Measurements from ENCODE around the gene KIAA0825. TPM values are rescaled to one million over a fixed set of nuclear protein-coding genes. Genes with fewer than 3 reads are reported as not detected.

The KIAA0825 gene
- total and polyA plus RNA-seq, 2 of the 8 experiments (the other 6 are each of a cell fraction or from before 2014, with no cell fraction given): 0.60 to 1.0 TPM

DNA sequence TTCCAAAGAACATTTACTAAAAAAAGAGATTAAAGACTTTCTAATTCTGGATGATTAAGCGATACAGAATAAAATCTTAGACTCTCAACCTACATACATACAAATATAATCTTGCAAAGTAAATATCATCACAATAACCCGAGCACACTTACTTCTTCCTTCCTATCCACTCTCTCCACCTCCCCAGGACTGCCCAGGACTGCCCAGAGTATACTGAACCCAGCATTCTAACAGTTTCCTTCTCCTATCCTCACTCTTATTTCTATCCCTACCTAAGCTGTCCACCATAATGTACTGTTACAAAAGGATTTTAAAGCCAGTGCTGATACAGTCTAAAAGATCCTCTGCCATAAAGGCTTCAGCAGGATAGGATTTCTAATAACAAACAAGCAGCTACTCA, 463.7 kb downstream of the KIAA0825 start (continued):
- TF ChIP-seq, protein P1, sequence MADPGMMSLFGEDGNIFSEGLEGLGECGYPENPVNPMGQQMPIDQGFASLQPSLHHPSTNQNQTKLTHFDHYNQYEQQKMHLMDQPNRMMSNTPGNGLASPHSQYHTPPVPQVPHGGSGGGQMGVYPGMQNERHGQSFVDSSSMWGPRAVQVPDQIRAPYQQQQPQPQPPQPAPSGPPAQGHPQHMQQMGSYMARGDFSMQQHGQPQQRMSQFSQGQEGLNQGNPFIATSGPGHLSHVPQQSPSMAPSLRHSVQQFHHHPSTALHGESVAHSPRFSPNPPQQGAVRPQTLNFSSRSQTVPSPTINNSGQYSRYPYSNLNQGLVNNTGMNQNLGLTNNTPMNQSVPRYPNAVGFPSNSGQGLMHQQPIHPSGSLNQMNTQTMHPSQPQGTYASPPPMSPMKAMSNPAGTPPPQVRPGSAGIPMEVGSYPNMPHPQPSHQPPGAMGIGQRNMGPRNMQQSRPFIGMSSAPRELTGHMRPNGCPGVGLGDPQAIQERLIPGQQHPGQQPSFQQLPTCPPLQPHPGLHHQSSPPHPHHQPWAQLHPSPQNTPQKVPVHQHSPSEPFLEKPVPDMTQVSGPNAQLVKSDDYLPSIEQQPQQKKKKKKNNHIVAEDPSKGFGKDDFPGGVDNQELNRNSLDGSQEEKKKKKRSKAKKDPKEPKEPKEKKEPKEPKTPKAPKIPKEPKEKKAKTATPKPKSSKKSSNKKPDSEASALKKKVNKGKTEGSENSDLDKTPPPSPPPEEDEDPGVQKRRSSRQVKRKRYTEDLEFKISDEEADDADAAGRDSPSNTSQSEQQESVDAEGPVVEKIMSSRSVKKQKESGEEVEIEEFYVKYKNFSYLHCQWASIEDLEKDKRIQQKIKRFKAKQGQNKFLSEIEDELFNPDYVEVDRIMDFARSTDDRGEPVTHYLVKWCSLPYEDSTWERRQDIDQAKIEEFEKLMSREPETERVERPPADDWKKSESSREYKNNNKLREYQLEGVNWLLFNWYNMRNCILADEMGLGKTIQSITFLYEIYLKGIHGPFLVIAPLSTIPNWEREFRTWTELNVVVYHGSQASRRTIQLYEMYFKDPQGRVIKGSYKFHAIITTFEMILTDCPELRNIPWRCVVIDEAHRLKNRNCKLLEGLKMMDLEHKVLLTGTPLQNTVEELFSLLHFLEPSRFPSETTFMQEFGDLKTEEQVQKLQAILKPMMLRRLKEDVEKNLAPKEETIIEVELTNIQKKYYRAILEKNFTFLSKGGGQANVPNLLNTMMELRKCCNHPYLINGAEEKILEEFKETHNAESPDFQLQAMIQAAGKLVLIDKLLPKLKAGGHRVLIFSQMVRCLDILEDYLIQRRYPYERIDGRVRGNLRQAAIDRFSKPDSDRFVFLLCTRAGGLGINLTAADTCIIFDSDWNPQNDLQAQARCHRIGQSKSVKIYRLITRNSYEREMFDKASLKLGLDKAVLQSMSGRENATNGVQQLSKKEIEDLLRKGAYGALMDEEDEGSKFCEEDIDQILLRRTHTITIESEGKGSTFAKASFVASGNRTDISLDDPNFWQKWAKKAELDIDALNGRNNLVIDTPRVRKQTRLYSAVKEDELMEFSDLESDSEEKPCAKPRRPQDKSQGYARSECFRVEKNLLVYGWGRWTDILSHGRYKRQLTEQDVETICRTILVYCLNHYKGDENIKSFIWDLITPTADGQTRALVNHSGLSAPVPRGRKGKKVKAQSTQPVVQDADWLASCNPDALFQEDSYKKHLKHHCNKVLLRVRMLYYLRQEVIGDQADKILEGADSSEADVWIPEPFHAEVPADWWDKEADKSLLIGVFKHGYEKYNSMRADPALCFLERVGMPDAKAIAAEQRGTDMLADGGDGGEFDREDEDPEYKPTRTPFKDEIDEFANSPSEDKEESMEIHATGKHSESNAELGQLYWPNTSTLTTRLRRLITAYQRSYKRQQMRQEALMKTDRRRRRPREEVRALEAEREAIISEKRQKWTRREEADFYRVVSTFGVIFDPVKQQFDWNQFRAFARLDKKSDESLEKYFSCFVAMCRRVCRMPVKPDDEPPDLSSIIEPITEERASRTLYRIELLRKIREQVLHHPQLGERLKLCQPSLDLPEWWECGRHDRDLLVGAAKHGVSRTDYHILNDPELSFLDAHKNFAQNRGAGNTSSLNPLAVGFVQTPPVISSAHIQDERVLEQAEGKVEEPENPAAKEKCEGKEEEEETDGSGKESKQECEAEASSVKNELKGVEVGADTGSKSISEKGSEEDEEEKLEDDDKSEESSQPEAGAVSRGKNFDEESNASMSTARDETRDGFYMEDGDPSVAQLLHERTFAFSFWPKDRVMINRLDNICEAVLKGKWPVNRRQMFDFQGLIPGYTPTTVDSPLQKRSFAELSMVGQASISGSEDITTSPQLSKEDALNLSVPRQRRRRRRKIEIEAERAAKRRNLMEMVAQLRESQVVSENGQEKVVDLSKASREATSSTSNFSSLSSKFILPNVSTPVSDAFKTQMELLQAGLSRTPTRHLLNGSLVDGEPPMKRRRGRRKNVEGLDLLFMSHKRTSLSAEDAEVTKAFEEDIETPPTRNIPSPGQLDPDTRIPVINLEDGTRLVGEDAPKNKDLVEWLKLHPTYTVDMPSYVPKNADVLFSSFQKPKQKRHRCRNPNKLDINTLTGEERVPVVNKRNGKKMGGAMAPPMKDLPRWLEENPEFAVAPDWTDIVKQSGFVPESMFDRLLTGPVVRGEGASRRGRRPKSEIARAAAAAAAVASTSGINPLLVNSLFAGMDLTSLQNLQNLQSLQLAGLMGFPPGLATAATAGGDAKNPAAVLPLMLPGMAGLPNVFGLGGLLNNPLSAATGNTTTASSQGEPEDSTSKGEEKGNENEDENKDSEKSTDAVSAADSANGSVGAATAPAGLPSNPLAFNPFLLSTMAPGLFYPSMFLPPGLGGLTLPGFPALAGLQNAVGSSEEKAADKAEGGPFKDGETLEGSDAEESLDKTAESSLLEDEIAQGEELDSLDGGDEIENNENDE (IDR thresholded peaks at IDR 0.05; ENCODE audit: insufficient replicate concordance, low read length): no peak
- TF ChIP-seq BACH1 (IDR thresholded peaks at IDR 0.05; ENCODE audit: low read length) (no peak), SP2 (IDR thresholded peaks at IDR 0.05; ENCODE audit: low read length) (no peak), TAF1 (IDR thresholded peaks at IDR 0.05; ENCODE audit: low read depth, low read length) (no peak), GTF2F1 (IDR thresholded peaks at IDR 0.05; ENCODE audit: borderline replicate concordance, low read depth, low read length) (no peak)
